GM12872 (cell line): ENCODE measurements around the gene LSP1.

Source experiments
- CTCF ChIP-seq: IDR thresholded peaks from 3 replicates; pipeline ENCODE4 v1.5.1; 2011; ENCODE audit warnings: low read depth, mild to moderate bottlenecking, low read length, moderate library complexity; ENCODE audit not compliant: insufficient read depth

Gene LSP1

GRCh38 chr11:1912289-1912878 is 59.5 kb downstream of the LSP1 start:
- no peak for TF ChIP-seq CTCF

DNA sequence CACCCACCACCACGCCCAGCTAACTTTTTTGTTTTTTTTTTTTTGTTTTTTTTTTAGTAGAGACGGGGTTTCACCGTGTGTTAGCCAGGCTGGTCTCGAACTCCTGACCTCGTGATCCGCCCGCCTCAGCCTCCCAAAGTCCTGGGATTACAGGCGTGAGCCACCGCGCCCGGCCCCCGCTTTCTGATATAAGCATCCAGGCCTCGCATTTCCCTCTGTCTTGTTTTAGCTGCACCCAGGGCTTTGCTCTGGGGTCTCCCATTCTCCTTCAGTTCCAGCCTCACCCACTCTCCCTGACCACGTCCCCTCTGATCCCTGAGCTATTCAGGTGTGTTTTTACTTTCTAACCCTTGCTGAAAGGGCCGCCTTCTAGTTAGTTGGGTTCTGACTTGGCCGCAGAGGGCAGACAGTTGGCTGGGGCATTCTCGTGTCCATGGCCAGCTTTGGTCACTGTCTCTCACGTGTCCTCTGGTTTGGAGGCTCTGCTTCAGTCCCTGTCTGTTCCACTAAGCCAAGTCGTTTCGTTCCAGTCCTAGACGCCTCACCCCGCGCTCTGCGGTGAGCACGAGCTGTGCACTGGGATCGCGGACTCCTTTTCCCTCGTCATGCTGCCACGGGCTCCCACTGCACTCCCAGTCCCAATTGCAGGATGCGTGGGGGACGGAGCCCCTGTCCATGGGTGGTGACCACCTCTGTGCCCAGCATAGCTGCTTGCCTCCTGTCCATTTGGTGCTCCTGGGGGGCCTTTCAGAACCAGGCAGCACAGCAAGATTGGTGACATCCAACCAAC is 60.6 kb downstream of the LSP1 start:
- no peak for TF ChIP-seq CTCF

GRCh38 chr11:1915795-1916131 is 62.9 kb downstream of the LSP1 start:
- TF ChIP-seq CTCF = no peak

GRCh38 chr11:1916132-1916985 is 63.5 kb downstream of the LSP1 start:
- TF ChIP-seq CTCF = no peak

DNA sequence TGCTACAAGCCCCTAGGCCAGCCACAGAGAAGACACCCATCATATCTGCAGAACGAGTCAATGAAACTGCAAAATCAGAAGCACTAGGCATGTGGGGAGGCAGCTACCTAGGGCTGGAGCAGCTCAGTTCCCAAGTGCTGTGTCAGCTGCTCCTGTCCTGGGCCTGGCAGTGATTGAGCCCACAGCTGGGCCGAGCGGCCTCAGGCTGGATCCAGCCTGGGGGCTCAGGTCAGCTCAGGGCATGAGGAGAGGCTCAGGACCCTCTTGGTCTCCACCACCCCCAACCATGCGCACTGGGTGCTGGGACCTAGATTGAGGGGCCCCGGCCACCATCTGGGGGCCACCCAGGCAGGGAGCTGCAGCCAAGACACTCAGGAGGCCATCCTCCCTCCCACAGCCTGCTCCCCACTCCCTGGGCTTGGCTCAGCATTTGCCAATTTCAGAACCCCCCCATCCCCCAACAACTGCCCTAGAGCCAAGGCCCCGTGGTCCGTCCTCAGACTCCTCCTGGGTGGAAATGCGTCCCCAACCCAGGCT is 64.2 kb downstream of the LSP1 start:
- no peak for TF ChIP-seq CTCF

DNA sequence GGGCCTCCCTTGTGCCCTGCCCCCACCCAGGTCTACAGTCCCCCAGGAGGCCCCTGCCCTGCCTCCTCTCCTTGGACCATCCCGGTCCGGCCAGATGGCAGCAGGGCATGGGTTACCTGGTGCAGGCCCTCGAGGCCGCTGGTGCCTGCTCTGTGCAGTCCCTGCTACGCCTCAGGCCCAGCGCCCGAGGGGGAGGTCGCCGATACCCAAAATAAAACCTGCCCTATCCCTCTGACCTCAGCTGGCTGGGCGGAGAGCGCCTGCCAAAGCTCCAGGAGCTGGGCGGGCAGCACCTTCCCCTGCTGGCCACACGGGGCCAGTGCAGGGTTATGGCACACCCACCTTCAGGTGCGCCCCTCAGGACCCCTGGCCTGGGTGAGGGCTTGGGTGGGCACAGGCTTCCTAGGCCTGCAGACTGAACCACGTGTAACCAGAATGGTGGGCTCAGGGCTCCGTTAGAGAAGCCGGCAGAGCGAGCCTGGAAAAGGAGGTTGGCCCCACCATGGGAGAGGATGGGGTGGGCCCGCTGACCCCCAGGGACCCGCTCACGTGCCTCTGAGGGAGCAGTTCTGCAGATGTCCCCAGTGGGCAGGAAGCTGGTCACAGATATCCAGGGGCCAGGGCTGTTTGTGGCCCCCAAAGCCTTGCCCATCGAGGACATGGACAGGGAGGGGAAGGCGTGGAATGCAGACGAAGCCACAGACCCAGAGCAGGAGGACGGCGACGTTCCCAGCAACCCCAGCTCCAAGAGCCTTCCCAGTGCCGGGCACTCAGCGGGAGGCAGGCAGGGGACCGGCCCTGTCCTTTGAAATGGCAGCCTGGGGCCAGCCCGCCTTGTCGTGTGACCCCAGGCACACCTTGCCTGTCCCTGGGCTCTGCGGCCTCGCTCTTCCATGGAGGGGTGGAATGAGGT is 64.9 kb downstream of the LSP1 start:
- TF ChIP-seq CTCF = peak; percentile 65
